IPS-15b (cell line): Measurements from ENCODE around the gene PHF23.
A peak's percentile ranks its signal among the peaks of the same experiment; 100 is the strongest.

Source experiments
- H3K27me3 ChIP-seq: one replicate; pipeline ENCODE4 v1.6.1; 2013; ENCODE audit warnings: low read length; ENCODE audit not compliant: control insufficient read depth, insufficient read depth
- H3K36me3 ChIP-seq: one replicate; pipeline ENCODE4 v1.6.1; 2013; ENCODE audit warnings: low read length; ENCODE audit not compliant: control insufficient read depth, insufficient read depth
- H3K4me1 ChIP-seq: one replicate; pipeline ENCODE4 v1.6.1; 2013; ENCODE audit warnings: mild to moderate bottlenecking, low read length; ENCODE audit not compliant: control insufficient read depth, insufficient read depth
- H3K4me3 ChIP-seq: one replicate; pipeline ENCODE4 v1.5.1; 2013; ENCODE audit warnings: low read depth, low read length
- H3K9ac ChIP-seq: one replicate; pipeline ENCODE4 v1.6.1; 2013; ENCODE audit warnings: low read depth, mild to moderate bottlenecking, low read length
- H3K9me3 ChIP-seq: one replicate; pipeline ENCODE4 v1.6.1; 2013; ENCODE audit warnings: mild to moderate bottlenecking, low read length; ENCODE audit not compliant: control insufficient read depth, insufficient read depth

PHF23 gene

DNA sequence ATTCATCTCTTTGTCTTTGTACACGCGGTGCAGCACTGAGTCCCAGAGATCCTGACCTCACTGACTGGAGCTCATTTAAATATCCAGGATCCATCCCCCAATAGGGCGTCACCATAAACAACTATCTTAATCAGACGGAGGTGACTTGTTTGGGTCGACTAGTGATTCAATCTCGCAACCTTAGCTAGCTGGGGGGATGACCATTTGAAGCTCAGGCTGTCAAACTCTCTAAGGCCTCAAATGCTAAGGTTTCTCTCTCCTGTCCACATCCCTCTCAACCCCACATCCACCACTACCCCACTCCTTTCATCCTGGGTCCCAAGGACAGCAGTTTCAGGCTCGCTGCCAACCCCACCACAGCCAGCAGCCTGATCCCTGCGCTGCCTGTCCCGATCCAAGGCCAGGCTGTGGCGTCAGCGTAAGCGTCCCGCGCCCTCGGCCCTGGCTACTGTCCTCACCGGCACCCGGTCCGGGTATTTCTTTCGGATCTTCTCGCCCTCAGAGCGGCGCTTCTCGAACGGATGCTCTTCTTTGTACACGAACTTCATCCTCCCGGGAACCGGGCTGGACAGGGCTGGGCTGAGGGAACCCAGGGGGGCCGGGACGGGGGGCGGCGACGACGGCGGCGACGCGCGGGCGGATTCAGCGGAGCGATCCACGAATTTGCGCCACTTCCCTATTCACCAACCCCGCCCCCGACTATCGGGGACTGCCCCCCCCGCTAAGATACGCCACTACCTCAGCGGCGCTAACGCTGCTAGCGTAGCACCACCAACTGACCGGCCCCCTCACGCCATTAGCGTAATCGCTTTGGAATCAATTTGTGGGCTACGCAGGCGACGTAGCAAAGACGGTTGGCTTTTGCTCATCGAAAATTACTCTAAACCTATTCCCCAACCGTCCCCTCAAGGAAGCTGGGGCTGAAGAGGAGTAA lies 2.8 kb upstream of the PHF23 start, which contains the start of gene GABARAP:
Gene GABARAP, minus strand, starts transcription at position 667 of the 934 bp plus-strand sequence. Its CDS starts 119 bp downstream, at position 548.
- peak within 1 kb of the TSS; percentile 86 for H3K9ac ChIP-seq
- peaks cover 14% of the 10 kb centered on the region for H3K36me3 ChIP-seq
- peak within 1 kb of the TSS; percentile 95 for H3K4me3 ChIP-seq
- no peaks in the 10 kb centered on the region for H3K9me3 ChIP-seq
- H3K4me1 ChIP-seq: peaks cover 10% of the 10 kb centered on the region
- no peaks in the 10 kb centered on the region for H3K27me3 ChIP-seq

DNA sequence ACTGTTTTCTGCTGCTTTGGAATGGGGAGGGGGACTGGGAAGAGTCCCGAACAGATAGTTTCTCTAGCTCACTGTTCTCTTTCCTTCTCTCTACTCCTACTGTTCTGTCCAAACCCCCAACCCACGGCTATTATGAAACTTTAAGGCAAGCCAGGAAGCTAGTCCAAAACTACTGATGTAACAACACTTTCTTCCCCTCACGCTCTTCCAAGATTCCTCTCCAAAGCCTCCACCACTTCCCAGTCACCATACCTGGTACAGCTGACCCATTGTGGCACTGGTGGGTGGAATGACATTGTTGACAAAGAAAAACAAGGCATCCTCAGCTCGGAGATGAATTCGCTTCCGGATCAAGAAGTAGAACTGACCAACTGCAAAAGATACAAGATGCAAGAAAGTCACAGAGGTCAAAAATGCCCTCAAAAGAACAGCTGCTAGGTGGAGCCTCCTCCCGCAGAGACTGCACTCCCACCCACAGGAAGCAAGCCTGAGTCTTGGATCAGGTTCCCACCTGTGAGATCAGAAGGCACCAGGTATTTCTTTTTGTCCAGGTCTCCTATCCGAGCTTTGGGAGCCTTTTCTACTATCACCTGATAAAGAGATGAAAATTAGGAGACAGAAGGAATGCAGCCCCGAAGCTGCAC lies 2.0 kb upstream of the PHF23 start:
- no peaks in the 10 kb centered on the region for H3K27me3 ChIP-seq
- H3K4me1 ChIP-seq: peaks cover 11% of the 10 kb centered on the region
- peak overlapping the region; percentile 95 for H3K4me3 ChIP-seq
- H3K9me3 ChIP-seq: no peaks in the 10 kb centered on the region
- H3K36me3 ChIP-seq: peaks cover 21% of the 10 kb centered on the region
- peak overlapping the region; percentile 40 for H3K9ac ChIP-seq

DNA sequence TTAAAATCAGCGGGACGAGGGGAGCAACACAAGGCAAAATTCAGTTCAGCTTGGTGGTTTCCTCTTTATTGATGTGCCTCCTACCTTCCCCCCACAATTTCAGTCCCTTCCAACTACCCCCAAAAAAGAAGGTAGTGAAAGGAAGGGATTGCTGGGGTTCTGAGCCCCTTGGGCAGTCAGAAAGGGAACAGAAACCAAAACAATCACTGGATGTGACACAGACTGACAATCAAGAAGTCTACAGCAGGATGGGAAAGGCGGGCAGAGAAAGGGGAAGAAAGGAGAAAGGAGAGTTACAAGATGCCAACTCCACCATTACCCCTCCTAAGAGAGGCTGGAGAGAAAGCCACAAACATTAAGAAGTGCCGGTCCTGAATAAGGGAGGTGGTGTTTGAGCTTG lies 1.1 kb upstream of the PHF23 start:
- Histone ChIP-seq H3K9ac (no peak overlapping the region), H3K9me3 (no peaks in the 10 kb centered on the region), H3K4me3 (peak overlapping the region; percentile 95), H3K36me3 (peaks cover 23% of the 10 kb centered on the region), H3K27me3 (no peaks in the 10 kb centered on the region), H3K4me1 (peaks cover 11% of the 10 kb centered on the region)

DNA sequence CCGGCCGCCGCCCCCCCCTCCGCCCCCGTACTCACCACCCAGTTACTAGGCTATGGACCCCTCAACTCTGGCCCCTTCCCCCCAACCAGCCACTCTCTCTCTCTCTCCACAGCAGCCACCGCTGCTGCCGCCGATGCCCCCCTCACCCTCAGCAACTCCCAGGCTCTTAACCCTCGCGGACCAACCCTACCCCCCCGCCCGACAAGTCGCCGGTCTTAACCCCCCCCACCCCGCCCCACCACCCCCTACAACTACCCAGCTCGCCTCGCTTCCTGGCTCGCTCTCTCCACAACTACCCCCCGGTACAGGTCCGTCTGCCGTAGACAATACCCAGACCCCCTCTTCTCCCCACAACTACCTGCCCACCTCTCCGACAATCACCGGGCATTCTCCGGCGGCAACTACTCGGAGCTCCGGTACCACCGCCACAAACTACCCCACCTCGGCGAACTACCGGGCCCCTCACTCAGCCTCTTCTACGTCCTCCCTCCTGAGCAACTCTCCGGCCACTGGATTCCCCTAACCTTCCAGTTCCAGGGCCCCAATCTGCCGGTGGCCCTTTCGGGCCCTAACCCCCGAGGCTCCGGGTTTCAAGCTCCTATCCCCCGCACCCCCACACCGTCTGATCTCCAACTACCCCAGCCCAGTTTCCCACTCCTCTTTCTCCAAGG lies 702 bp downstream of the PHF23 start:
- no peaks in the 10 kb centered on the region for H3K9me3 ChIP-seq
- H3K4me1 ChIP-seq: peaks cover 11% of the 10 kb centered on the region
- H3K9ac ChIP-seq: peak overlapping the region; percentile 89
- H3K27me3 ChIP-seq: no peaks in the 10 kb centered on the region
- peaks cover 24% of the 10 kb centered on the region for H3K36me3 ChIP-seq
- peak overlapping the region; percentile 95 for H3K4me3 ChIP-seq

DNA sequence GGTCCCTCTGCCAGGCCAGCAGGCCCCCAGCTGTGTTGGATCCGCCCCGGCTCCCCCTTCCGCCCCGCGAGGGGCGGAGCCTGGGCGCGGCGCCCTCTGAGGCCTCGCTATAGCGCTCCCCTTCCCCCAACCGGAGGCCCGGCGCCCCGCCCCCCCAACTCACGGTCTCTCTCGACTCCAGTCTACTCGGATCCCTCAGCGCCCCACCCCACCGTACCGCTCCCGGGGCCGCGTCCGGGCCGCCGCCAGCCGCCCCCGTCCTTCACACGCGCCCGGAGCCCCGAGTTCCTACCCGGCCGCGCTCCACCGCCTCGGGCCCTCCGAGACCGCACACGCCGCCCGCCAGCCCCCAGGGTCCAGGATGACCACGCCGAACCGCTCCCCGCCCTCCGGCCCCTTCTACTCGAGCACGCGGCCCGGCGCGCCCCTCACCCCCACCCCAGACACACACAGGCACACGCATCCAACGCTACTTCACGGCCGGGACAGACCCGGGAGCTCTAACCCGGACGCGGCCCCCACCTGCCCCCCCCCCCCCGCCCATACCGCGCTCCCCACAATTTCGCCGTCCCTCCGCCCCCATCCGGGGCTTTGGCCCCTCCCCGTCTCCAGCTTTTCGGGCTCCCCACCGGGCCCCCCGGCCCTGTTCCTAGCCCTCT lies 1.4 kb downstream of the PHF23 start:
- peaks cover 24% of the 10 kb centered on the region for H3K36me3 ChIP-seq
- H3K27me3 ChIP-seq: no peaks in the 10 kb centered on the region
- peak overlapping the region; percentile 60 for H3K9ac ChIP-seq
- peaks cover 11% of the 10 kb centered on the region for H3K4me1 ChIP-seq
- peak overlapping the region; percentile 95 for H3K4me3 ChIP-seq
- H3K9me3 ChIP-seq: no peaks in the 10 kb centered on the region

DNA sequence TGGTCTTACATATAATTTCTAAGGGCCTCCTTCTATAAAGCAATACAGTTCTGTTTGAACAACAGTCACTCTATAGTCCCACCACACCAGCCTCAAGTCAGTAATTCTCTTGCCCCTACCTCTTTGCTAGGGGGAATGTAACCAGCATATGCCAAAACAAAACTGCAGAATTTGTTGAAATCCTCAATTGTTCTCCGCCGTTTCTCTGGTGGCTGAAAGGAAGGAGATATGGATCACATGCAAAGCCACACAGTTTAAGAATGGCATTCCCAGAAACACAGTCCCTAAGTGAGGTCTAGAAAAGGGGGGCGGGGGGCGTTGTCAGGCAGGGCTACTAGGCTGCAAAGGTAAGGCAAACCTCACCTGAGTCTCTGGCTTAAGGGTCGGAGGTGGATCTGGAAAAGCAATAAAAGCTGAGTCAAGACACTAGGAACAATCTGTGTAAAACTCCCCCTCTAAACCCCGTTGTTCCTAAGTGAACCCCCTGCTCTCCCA lies 1.9 kb downstream of the PHF23 start:
- H3K9ac ChIP-seq: no peak overlapping the region
- H3K36me3 ChIP-seq: peaks cover 24% of the 10 kb centered on the region
- peak overlapping the region; percentile 56 for H3K4me3 ChIP-seq
- no peaks in the 10 kb centered on the region for H3K27me3 ChIP-seq
- peaks cover 11% of the 10 kb centered on the region for H3K4me1 ChIP-seq
- no peaks in the 10 kb centered on the region for H3K9me3 ChIP-seq

DNA sequence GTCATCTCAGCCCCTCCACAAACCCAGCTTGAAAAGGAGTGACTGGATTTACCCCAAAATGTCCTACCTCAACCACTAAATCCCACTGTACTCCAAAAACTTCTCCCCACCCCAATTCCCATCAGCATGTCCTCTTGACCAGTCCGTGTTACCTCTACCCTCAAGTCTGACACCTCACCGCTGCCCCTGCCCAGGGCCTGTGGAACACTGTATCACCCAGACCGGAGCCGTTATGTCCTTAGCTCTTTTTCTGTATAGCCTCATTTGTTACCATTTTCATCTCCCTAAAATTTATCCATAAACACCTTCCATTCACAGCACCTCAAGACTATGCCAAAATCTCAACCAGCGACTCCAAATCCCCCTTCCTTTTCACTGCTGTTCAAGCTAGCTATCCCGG lies 2.4 kb downstream of the PHF23 start:
- Histone ChIP-seq H3K9ac (no peak overlapping the region), H3K9me3 (no peaks in the 10 kb centered on the region), H3K36me3 (peaks cover 24% of the 10 kb centered on the region), H3K4me1 (peaks cover 14% of the 10 kb centered on the region), H3K4me3 (no peak overlapping the region), H3K27me3 (no peaks in the 10 kb centered on the region)

DNA sequence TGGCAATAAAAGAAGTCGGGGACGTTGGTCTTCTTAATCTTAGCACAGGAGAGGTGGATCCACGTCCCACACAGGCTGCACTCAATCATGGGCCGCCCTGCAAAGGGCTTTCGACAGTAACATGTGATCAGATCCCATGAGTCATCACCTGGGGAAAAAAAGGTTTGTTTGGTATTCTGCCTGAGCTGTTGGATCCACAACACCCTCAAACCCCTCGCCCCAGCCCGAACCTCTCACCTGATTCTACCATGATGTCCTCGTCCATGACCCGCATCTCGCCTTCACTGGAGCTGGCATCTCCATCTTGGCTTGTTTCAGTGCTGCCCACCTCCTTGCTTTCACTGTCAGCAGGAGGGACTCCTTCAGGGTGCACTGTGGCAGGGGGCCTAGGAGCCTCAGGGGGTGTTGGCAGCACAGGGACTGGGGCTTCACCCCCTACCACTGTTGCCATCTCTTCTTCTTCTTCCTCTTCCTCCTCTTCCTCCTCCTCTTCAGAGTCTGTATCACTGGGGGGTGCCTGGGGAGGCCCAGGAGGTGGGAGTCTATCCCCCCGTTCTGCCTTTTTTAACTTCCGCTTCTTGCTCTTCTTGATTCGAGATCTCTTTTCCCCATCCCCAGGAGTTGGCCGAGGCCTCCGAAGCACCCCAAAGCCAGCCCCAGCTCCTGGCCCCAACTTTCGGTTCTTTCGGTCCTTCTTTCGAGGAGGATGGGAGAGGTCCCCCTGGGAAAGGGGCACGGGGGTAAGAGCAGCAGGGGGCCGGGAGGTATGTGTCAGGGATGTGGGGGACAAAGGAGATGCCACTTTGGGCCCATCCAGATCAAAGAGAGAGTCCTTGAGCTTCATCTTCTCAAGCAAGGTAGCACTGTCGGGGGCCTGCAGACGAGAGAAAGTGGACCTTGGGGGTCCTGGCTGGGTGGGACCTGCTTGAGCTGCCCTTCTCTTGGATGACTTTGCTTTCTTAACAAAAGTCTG lies 3.3 kb downstream of the PHF23 start:
- H3K36me3 ChIP-seq: peaks cover 24% of the 10 kb centered on the region
- H3K9ac ChIP-seq: no peak overlapping the region

DNA sequence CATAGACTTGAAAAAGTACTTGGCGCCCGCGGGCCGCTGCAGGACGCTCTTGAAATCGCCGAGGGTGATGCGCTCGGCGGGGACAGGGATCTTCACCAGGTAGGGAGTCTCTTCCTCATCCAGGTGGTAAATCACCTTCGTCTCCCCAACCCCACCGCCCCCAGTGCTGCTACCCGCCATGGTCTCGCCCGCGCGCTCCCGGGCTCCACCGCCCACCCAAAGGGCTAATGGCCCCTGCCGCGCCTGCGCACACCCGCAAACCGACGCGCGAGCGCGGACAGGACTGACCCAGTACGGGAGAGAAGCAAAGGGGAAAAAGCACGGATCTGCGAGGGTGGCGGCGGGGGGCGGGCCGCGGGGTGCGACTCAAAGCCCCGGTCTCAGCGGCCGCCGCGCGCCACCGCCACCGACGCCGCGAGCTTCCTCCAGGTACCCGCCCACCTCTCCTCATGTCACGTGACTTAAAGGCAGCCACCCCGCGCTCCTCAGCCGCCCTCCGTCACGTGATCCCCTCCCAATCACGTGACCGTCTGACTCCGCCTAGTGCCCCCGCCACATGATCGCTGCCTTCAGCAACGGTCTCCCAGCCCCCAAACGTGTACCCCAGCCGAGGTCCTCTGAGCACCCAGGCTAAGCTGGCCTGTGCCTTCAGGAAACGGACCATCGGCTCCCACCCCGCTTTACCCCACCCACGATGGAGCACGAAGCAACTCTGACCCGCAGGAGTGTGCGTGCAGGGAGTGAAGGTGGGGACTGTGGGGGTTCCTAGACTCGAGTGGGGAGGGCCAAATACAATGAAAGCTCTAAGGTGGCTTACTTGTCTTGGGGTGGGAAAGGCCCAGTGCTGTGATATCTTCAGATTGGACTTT lies 4.9 kb downstream of the PHF23 start, which contains the start of gene DVL2:
Gene DVL2, minus strand, starts transcription at position 435 of the 869 bp plus-strand sequence. Its CDS starts 255 bp downstream, at position 180.
- Histone ChIP-seq H3K27me3 (no peaks in the 10 kb centered on the region), H3K9ac (peak within 1 kb of the TSS; percentile 48), H3K9me3 (no peaks in the 10 kb centered on the region), H3K4me1 (peaks cover 8% of the 10 kb centered on the region), H3K4me3 (peak within 1 kb of the TSS; percentile 78), H3K36me3 (peaks cover 33% of the 10 kb centered on the region)

More for the DNA sequence above, 3.3 kb downstream of the PHF23 start:
- H3K9me3 ChIP-seq: no peaks in the 10 kb centered on the region
- no peak overlapping the region for H3K4me3 ChIP-seq
- no peaks in the 10 kb centered on the region for H3K27me3 ChIP-seq
- H3K4me1 ChIP-seq: peaks cover 10% of the 10 kb centered on the region

DNA sequence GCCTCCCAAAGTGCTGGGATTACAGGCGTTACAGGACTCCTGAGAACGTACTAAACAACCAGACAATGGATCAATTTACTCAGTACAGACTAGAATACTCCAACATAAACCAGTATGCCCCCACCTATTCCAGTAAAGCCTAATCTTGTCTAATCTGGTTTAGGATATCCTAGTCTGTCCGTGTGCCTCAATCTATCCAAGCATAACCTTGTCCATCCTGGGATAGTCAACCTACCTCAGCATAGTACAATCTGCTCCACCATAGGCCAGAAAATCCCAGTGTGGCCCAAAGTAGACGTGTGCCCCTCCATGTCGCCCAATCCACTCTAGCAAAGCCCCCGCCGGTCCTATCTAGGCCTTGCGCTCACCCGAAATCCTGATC lies 5.6 kb downstream of the PHF23 start:
- Histone ChIP-seq H3K27me3 (no peaks in the 10 kb centered on the region), H3K36me3 (peaks cover 38% of the 10 kb centered on the region), H3K4me1 (peaks cover 8% of the 10 kb centered on the region), H3K4me3 (peak overlapping the region; percentile 78), H3K9ac (peak overlapping the region; percentile 48), H3K9me3 (no peaks in the 10 kb centered on the region)
